ENCODE results near the gene PTGFRN.

- TF ChIP-seq, protein P1, sequence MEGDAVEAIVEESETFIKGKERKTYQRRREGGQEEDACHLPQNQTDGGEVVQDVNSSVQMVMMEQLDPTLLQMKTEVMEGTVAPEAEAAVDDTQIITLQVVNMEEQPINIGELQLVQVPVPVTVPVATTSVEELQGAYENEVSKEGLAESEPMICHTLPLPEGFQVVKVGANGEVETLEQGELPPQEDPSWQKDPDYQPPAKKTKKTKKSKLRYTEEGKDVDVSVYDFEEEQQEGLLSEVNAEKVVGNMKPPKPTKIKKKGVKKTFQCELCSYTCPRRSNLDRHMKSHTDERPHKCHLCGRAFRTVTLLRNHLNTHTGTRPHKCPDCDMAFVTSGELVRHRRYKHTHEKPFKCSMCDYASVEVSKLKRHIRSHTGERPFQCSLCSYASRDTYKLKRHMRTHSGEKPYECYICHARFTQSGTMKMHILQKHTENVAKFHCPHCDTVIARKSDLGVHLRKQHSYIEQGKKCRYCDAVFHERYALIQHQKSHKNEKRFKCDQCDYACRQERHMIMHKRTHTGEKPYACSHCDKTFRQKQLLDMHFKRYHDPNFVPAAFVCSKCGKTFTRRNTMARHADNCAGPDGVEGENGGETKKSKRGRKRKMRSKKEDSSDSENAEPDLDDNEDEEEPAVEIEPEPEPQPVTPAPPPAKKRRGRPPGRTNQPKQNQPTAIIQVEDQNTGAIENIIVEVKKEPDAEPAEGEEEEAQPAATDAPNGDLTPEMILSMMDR (CRISPR knock-in tag; IDR thresholded peaks at IDR 0.05), result no peak
- TF ChIP-seq NCOA1 (CRISPR knock-in tag; IDR thresholded peaks at IDR 0.05), result no peak
- TF ChIP-seq ZC3H13 (CRISPR knock-in tag; IDR thresholded peaks at IDR 0.05), result no peak
- no peak for TF ChIP-seq FOXA1 (IDR thresholded peaks at IDR 0.05)
- no peak for TF ChIP-seq FOXA1 (CRISPR knock-in tag; IDR thresholded peaks at IDR 0.05)
- no peak for TF ChIP-seq ZNF382 (CRISPR knock-in tag; IDR thresholded peaks at IDR 0.05; ENCODE audit: borderline replicate concordance)
- no peak for TF ChIP-seq POLR2A (IDR thresholded peaks at IDR 0.05; ENCODE audit: insufficient read depth in 1 of 2, low read depth in 2 of 2, low read length in 2 of 2)
- no peak for TF ChIP-seq HINFP (CRISPR knock-in tag; IDR thresholded peaks at IDR 0.05; ENCODE audit: low read depth)
- no peak for TF ChIP-seq TAF1 (CRISPR knock-in tag; IDR thresholded peaks at IDR 0.05)
- no peak for TF ChIP-seq EZH2 (conservative IDR thresholded peaks at IDR 0.05; ENCODE audit: low read depth, low read length)
- no peak for TF ChIP-seq CEBPB (IDR thresholded peaks at IDR 0.05; ENCODE audit: borderline replicate concordance, low read depth, low read length)
- TF ChIP-seq ZNF576 (CRISPR knock-in tag; IDR thresholded peaks at IDR 0.05), result no peak
- no peak for TF ChIP-seq AKNA (CRISPR knock-in tag; IDR thresholded peaks at IDR 0.05; ENCODE audit: borderline replicate concordance)
These were observed 83.6 kb downstream of the PTGFRN start for GRCh38 chr1:116993286-116993685.

Measured in HepG2 (cell line).